ENCODE results near the gene CDC16. TPM values are rescaled to one million over a fixed set of nuclear protein-coding genes. Genes with fewer than 3 reads are reported as not detected.

Gene CDC16
- total and polyA plus RNA-seq, 2 of the 13 experiments (the other 11 are each of a cell fraction or from before 2014, with no cell fraction given) = 24.2 to 60.9 TPM

DNA sequence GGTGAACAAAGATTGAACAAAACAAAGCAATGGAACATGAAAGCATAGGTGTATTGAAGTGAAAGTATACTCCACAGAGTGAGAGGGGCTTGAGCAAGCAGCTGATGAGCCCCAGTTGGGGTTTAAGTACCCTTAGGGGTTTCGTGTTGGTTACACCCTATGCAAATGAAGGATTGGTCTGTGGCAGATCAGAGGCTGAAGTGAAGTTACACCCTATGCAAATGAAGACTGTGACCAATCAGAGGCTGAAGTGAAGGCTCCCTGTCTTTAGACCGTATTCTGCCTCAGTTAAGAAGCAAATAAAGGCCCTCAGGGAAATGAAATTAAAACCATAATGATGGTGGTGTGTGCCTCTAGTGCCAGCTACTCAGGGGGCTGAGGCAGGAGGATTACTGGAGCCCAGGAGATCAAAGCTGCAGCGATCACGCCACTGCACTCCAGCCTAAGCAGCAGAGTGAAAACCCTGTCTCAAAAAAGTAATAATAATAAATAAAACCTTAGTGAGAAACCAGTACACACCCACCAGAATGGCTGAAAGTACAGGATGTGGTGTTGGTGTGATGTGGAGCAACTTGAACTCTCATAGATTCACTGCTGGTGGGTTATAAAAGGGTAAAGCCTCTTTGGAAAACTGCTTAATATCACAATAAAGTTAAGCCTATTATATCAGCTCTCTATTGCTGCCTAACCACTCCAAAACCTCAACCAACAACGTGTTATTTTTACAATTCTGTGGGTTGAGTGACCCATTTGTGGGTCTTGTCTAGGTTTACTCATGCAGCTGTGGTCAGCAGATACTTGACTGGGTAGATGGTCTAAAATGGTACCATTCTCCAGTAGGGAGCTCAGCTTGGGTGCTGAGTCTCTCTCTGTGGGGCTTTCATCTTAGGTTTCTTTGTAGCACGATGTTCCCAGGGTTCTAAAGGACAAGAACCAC, 33.9 kb downstream of the CDC16 start (continued):
- TF ChIP-seq, protein P1, sequence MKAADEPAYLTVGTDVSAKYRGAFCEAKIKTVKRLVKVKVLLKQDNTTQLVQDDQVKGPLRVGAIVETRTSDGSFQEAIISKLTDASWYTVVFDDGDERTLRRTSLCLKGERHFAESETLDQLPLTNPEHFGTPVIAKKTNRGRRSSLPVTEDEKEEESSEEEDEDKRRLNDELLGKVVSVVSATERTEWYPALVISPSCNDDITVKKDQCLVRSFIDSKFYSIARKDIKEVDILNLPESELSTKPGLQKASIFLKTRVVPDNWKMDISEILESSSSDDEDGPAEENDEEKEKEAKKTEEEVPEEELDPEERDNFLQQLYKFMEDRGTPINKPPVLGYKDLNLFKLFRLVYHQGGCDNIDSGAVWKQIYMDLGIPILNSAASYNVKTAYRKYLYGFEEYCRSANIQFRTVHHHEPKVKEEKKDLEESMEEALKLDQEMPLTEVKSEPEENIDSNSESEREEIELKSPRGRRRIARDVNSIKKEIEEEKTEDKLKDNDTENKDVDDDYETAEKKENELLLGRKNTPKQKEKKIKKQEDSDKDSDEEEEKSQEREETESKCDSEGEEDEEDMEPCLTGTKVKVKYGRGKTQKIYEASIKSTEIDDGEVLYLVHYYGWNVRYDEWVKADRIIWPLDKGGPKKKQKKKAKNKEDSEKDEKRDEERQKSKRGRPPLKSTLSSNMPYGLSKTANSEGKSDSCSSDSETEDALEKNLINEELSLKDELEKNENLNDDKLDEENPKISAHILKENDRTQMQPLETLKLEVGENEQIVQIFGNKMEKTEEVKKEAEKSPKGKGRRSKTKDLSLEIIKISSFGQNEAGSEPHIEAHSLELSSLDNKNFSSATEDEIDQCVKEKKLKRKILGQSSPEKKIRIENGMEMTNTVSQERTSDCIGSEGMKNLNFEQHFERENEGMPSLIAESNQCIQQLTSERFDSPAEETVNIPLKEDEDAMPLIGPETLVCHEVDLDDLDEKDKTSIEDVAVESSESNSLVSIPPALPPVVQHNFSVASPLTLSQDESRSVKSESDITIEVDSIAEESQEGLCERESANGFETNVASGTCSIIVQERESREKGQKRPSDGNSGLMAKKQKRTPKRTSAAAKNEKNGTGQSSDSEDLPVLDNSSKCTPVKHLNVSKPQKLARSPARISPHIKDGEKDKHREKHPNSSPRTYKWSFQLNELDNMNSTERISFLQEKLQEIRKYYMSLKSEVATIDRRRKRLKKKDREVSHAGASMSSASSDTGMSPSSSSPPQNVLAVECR (CRISPR knock-in tag; IDR thresholded peaks at IDR 0.05; ENCODE audit: borderline replicate concordance) = no peak
- TF ChIP-seq IRX3 (CRISPR knock-in tag; IDR thresholded peaks at IDR 0.05; ENCODE audit: borderline replicate concordance, low read depth) = no peak
- TF ChIP-seq ZNF530 (CRISPR knock-in tag; IDR thresholded peaks at IDR 0.05; ENCODE audit: low read depth) = no peak
- TF ChIP-seq BRD4 (CRISPR knock-in tag; IDR thresholded peaks at IDR 0.05) = no peak
- TF ChIP-seq NBN (conservative IDR thresholded peaks at IDR 0.05) = no peak
- TF ChIP-seq, protein P2, sequence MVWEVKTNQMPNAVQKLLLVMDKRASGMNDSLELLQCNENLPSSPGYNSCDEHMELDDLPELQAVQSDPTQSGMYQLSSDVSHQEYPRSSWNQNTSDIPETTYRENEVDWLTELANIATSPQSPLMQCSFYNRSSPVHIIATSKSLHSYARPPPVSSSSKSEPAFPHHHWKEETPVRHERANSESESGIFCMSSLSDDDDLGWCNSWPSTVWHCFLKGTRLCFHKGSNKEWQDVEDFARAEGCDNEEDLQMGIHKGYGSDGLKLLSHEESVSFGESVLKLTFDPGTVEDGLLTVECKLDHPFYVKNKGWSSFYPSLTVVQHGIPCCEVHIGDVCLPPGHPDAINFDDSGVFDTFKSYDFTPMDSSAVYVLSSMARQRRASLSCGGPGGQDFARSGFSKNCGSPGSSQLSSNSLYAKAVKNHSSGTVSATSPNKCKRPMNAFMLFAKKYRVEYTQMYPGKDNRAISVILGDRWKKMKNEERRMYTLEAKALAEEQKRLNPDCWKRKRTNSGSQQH (CRISPR knock-in tag; IDR thresholded peaks at IDR 0.05; ENCODE audit: low read depth) = no peak
- TF ChIP-seq HOXD1 (CRISPR knock-in tag; IDR thresholded peaks at IDR 0.05) = no peak
